GM21367 (cell line): ENCODE measurements around the gene CYB5D1.
"Not testable (repeated sequence)": the region's sequence is repeated elsewhere in the genome, so short reads cannot be mapped to it uniquely, and the experiment has no call there.

Experiments used
- ATAC-seq: cut with Tn5 transposase; IDR thresholded peaks from one replicate; pipeline ENCODE4 v1.9.1; 2021; ENCODE audit not compliant: unreplicated experiment

CYB5D1 gene

DNA sequence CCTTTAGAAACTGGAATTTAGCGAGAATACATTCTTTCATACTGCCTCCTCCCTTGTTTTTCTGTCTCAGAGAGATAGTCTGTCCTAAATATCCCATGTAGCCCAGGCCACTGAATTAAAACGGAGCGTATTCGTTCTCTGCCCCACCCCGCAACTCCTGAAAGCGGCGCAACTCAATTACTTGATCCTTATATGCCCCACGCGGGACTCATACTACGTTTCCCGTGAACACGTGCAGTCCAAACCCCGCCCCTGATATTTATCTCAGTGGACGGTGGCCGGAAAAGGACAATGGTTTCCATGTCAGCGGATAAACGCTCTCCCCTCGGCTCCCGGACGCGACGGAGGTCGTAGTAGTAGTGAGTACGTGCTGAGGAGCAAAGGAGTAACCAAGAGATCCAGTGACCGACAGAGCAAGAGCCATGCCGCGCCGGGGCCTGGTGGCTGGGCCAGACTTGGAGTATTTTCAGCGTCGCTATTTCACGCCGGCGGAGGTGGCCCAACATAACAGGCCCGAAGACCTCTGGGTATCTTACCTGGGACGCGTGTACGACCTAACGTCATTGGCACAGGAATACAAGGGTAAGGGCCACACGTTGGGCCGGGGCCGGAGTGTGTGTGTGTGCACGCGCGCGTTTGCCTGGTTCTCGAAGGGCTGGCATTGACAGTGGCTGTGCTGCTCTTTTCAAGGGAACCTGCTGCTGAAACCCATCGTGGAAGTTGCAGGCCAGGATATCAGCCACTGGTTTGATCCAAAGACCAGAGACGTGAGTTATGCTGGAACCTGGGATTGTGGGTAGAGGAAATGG, at the start of gene CYB5D1:
TSS of gene CYB5D1 (plus strand) at position 291 of the 809 bp plus-strand sequence. CDS start at position 423, 132 bp downstream.
- peak; percentile 34 for ATAC-seq

DNA sequence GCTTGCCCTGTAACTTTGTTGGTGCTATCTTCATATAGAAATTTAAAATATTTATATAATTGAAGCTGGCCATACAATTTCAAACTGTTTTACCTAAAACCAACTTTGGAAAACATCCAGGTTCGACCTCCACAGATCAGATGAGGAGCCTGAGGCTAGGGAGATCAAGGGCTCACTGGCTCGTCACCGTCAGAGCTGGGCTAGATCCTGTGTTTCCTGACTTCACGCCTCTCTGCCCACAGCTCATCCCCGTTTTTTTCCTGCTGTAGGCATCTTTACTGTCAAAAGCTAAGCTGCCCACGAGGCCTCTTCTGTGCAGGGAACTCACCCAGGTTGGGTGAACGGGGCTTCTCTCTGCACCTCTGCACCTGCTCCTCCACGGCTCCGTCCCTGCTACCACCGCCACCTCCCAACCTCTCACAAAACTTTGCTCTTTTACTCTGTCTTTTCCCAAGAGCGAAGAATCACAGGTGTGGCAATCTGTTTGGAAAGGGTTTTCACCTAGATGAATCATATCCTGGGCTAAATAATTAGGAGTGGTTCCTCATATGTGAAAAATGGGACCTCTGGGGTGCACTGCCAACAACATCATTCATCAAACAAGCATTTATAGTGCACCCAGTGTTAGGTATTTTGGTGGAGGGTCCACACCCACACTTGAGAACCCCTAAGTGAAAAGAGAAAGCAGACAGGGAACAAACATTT, 48.6 kb upstream of the CYB5D1 start:
- no peak for ATAC-seq

DNA sequence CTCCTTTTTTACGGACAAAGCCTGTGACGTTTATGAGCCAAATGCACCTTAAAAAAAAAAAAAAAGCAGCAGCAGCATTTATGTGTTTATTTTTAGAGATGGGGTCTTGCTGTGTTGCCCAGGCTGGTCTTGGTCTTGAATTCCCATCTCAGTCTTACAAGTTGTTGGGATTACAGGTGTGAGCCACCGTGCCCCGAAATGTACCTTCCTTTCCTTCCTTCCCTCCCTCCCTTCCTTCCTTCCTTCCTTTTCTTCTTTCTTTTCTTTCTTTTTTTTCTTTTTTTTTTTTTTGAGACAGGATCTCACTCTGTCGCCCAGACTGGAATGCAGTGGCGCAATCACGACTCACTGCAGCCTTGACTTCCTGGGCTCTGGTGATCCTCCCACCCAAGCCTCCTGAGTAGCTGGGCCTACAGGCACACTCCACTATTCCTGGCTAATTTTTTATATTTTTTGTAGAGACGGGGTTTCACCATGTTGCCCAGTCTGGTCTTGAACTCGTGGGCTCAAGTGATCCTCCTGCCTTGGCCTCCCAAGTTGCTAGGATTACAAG, 47.9 kb upstream of the CYB5D1 start:
- ATAC-seq: not testable (repeated sequence)

DNA sequence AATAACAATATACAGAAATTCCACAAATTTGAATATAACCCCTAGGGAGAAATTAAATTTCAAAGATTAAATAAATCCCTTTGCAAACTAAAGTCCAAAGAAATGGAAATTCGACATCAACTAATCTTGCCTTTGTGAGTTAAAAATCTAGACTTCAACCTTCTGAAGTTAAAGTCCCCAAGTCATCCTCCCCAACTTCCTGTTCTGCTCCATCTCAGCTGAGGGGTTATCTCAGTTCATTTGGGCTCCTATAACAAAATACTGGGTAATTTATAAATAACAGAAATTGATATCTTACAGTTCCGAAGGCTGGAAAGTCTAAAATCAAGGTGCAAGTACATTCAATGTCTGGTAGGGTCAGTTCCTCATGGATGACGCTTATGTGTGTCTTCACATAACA, 46.6 kb upstream of the CYB5D1 start:
- ATAC-seq: no peak

DNA sequence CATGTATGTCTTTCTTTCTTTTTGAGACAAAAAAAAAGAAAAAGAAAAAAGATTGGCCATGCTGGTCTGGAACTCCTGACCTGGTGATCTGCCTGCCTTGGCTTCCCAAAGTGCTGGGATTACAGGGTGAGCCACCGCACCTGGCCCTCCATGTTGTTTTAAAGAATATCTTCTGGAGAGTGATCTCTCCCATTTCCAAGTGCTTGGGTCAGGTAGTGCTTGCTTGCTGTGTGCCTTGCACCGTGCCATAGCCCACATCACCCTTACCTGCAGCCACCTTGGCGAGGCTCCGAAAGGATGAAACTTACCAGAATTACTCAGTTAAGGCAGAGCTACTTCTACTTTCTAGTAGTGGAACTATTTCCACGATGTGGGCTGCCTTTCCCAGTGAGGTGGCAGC, 42.8 kb upstream of the CYB5D1 start:
- no peak for ATAC-seq

DNA sequence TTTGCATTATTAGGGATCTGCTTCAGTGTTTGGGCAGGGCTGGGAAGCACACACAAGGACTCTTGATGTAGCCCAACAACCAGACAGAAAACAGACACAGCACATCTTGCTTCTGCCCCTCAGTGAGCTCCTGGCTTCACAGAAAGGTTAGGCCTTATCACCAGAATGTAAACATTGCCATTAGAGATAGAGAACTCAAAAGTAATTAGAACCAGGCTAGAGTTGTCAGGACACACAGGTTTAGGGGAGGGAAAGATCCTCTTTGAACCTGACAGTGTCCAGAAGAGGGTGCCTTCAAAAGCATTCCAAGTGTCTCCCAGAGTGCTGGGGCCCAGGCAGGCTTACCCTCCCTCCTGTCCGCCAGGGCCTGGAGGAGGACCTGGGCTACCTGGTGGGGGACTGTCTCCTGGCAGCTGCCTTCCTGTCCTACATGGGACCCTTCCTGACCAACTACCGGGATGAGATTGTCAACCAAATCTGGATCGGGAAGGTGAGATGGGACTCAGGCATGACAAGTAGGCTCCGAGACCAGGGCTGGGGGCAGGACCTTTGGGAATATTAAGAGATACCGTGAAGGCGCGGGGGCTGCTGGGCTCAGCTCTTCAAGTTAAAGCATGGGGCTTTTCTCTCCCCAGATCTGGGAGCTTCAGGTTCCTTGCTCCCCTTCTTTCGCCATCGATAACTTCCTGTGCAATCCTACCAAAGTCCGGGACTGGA, 40.7 kb upstream of the CYB5D1 start:
- ATAC-seq: no peak

DNA sequence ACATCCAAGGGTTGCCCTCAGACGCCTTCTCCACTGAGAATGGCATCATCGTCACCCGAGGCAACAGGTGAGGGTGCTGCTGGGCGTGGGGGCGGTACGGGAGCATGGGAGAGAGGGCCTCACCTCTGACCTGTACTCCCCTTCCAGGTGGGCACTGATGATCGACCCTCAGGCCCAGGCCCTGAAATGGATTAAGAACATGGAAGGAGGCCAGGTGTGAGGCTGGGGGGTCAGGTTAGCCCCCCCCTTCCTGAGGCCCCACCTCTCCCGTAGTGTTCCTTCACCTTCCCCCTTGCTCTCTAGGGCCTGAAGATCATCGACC, 40.2 kb upstream of the CYB5D1 start:
- ATAC-seq: no peak

GRCh38 chr17:7818026-7818425, 39.8 kb upstream of the CYB5D1 start:
- ATAC-seq: no peak

- ATAC-seq: no peak
Observed at GRCh38 chr17:7818746-7819645, 38.8 kb upstream of the CYB5D1 start.

DNA sequence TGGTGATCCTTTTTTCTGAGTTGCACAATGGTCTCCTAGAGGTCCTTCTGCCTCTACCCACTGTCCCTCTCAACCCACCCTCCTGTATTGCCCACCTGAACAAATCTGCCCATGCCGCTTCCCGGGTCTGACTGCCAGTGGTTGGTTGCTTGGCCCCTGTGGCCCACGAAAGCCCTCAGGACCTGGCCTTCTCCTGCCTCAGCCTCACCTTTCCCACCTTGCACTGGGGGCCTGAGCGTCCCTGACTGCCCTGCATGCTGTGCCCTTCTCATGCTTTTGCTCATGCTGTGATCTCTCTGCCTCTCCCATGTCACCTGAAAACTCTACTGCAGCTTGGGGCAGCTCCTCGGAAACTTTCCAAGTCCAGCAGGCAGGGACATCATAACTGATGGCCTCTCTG, 37.6 kb upstream of the CYB5D1 start:
- ATAC-seq: no peak

GRCh38 chr17:7822126-7822525, 35.7 kb upstream of the CYB5D1 start:
- no peak for ATAC-seq

DNA sequence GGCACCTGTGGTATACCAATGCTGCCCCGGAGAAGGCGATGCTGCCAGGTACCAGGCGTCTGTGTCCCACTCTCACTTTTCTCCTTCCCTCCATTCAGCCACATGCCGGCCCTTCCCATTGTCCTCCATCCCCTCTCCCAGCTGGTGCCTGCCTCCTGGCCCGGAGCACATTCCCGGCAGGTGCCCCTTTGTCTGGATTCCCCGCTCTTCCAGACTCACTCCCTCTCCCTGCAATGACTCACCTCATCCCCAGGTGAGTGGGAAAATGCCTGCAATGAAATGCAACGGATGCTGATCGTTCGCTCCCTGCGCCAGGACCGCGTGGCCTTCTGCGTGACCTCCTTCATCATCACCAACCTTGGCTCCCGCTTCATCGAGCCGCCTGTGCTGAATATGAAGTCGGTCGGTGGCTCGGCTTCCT, 34.2 kb upstream of the CYB5D1 start:
- no peak for ATAC-seq

DNA sequence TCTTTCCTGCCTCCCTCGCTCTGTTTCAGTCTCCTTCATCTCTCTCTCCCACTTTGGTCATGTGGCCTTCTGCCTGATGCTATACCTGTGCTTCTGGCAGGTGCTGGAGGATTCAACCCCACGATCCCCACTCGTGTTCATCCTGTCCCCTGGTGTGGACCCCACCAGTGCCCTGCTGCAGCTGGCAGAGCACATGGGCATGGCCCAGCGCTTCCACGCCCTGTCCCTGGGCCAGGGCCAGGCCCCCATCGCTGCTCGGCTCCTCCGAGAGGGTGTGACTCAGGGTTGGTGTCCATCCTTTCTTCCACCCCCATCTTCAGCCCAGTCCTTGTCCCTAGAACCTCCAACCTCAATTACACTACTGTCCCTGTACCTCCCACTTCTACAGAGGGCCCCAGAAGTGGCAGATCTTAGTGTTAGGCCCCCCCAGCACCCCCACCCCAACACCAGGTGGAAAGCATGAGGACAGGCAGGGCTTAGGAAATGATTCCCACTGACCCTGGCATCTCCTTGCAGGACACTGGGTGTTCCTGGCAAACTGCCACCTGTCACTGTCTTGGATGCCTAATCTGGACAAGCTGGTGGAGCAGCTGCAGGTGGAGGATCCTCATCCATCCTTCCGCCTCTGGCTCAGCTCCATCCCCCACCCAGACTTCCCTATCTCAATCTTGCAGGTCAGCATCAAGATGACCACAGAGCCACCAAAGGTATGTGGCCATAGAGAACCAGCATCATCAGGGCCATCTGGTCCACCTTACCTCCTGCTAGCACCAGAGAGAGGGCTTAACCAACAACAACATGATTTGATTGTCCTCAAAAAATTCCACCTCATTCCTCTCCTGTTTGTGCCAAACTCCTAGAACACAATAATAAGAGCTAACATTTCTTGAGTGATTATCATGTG, 33.5 kb upstream of the CYB5D1 start:
- ATAC-seq: no peak

- ATAC-seq: no peak
Observed at GRCh38 chr17:7825206-7825990, 32.4 kb upstream of the CYB5D1 start.

- no peak for ATAC-seq
Observed at GRCh38 chr17:7830616-7831015, 27.2 kb upstream of the CYB5D1 start.

DNA sequence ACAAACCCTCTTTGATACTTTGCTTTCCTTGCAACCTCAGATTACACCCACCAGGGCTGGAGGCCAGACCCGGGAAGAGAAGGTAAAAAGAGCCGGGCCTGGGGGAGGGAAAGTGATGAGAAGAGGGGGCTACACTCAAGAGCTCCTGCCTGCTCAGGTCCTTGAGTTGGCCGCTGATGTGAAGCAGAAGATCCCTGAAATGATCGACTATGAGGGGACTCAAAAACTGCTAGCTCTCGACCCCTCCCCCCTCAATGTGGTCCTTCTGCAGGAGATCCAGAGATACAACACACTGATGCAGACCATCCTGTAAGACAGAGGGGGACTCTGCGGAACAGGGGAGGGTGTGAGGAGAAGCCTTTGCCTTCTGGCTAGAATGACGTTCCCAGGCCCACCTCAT, 26.6 kb upstream of the CYB5D1 start:
- ATAC-seq: no peak

- no peak for ATAC-seq
Observed at GRCh38 chr17:7832431-7832830, 25.4 kb upstream of the CYB5D1 start.

- no peak for ATAC-seq
Observed at GRCh38 chr17:7833011-7833794, 24.6 kb upstream of the CYB5D1 start.
